Epithelial cell of proximal tubule (primary cell): ENCODE measurements around the gene DCHS2. TPM values are rescaled to one million over a fixed set of nuclear protein-coding genes. Genes with fewer than 3 reads are reported as not detected.

Experiments used
- DNase-seq: peaks from one replicate; pipeline ENCODE4 v3.0.0-alpha.2; 2011; ENCODE audit warnings: low read depth
- H3K4me3 ChIP-seq: 2 replicates; pipeline ENCODE4 v1.5.1; 2011; ENCODE audit warnings: low read depth, mild to moderate bottlenecking, low read length
- CTCF ChIP-seq: conservative IDR thresholded peaks from 2 replicates; pipeline ENCODE4 v1.5.1; 2012; ENCODE audit warnings: low read depth, mild to moderate bottlenecking, low read length
- total RNA-seq: library from RNA; depleted of rRNA; stranded (reverse); fragments of >200 nt; gene quantifications from 2 replicates; pipeline ENCODE4 v1.2.3, GENCODE V29; 2015

DCHS2 gene
- total RNA-seq, 1 donor from 2014 or later: 0.12 TPM

- no peak for DNase-seq
- TF ChIP-seq CTCF: no peak
- H3K4me3 ChIP-seq: no peak overlapping the region
Observed at GRCh38 chr4:154475820-154476219, 15.8 kb downstream of the DCHS2 start.

- TF ChIP-seq CTCF: no peak
- no peak for DNase-seq
- H3K4me3 ChIP-seq: no peak overlapping the region
Observed at GRCh38 chr4:154473497-154473896, 18.1 kb downstream of the DCHS2 start.

- no peak for TF ChIP-seq CTCF
- no peak overlapping the region for H3K4me3 ChIP-seq
- no peak for DNase-seq
Observed at GRCh38 chr4:154472858-154473257, 18.7 kb downstream of the DCHS2 start.

- DNase-seq: peak; percentile 30
- no peak for TF ChIP-seq CTCF
- no peak overlapping the region for H3K4me3 ChIP-seq
Observed at GRCh38 chr4:154471526-154472331, 19.9 kb downstream of the DCHS2 start.

GRCh38 chr4:154471032-154471431 is 20.6 kb downstream of the DCHS2 start:
- no peak for DNase-seq
- no peak overlapping the region for H3K4me3 ChIP-seq
- no peak for TF ChIP-seq CTCF

- H3K4me3 ChIP-seq: no peak overlapping the region
- no peak for TF ChIP-seq CTCF
- no peak for DNase-seq
Observed at GRCh38 chr4:154467886-154468285, 23.7 kb downstream of the DCHS2 start.

- TF ChIP-seq CTCF: no peak
- H3K4me3 ChIP-seq: no peak overlapping the region
- no peak for DNase-seq
Observed at GRCh38 chr4:154466336-154466735, 25.3 kb downstream of the DCHS2 start.
